ENCODE results near the gene OR4D2.

Gene OR4D2

DNA sequence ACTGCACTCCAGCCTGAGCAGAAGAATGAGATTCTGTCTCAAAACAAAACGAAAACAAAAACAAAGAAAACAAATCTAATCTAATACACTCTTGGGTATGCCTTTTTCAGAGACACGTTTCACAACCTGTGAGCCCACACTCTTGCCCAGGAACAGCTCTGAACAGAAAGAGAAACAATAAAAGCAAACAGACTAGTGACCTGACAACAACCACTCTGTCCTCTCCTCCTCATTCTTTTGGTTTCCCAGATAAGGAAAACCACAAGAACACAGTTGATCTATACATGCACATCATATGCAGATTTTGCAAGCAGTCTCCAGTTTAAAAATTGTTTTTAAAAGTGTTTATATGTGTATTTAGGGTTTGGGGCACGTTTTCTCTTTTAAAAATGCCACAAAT is 51.0 kb downstream of the OR4D2 start:
- DNase-seq = no peak

DNA sequence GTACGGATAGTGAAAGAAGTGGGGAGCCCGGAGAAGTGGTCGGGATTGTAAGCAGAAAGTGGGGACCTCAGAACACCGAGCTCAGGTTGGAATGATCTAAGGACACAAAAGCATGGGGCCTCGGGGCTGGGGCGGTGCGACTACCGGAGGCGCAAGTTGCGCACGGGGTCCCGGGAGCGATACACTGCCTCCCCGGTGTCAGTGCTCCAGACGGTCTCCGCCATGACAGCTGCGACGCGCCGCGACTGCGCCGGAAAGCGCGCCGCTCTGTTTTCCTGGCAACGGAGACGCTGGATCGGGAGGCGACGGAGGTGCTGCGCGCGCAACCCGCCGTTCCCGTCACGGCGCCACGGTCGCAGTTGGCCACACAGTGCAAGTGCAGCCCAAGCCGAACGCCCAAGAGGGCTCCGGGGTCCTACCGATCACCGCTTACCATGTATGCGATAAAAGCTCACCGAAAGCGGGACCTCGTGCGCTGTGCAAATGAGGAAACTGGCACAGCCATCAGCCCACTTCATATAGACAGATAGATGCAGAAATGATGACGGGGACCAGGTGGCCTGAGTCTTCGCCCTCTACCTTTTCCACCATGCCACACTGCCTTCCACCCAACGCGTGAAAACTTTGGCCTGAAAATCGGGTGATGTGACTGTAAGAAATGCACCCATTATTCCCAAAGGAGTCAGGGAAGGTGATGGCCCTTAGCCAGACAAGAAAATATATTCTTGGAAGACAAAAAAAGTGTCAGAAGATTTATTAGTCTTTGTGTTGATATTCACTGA is 52.4 kb downstream of the OR4D2 start, which contains the start of gene MKS1:
Gene MKS1 (minus strand): TSS at position 249 of the 782 bp plus-strand sequence. CDS start 25 bp downstream, at position 224.
- peak; percentile 96 for DNase-seq

DNA sequence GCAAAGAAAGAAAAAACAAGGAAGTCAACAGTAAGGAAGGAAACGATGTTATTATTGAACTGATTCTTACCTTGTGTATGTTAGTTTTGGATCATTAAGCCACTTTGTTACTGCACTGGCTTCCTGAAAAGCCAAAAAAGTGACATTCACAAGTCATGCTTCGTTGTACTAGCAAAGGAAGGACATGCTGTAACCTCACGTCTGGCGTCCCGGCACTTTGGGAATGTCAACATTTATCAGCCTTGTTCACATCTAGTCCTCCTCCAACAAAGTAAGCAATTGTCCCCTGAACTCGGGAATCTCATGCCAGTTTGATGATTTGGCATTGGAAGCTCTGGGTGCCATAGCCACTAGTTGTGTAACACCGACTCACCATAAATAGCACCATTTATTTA is 53.0 kb downstream of the OR4D2 start:
- no peak for DNase-seq

Data from CD4-positive, alpha-beta T cell treated with Interleukin-21 for 1 hour (primary cell).